NCI-H2081 treated with DMSO at 0.1 percent for 48 hours (cell line): ENCODE results near the gene SYNGR1.

Experiments
- DNase-seq: peaks from one replicate; lab custom pipeline; 2025; lab: John Stamatoyannopoulos, UW

Gene SYNGR1

DNA sequence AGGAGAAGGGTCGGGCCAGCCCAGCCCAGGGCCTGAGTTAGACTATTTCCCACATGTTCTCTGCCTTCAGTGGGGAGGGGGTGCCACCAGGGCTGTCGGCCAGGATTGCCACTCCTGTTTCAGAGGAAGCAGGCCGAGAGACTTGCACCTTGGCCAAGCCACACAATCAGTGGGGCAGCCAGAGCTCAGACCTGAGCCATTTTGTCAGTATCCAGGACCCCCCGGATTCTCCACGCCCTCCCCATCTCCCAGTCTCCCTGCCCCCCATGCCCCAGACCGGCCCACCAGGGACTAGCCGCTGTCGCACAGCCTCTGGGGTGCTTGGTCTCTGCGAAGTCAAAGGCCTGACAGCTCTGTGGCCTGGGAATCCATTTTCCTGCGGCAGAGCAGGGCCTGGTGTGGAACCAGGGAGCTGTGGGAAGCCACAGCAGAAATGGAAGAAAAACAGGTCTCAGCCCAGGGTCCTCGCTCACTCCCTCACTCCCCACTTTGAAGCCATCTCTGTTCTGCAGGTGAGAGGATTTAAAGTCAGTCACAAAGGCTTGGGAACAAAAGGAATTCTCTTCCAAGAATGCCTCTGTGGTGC lies 81.5 kb downstream of the SYNGR1 start:
- no peak for DNase-seq

GRCh38 chr22:39431821-39432251 lies 82.0 kb downstream of the SYNGR1 start:
- no peak for DNase-seq

- DNase-seq, result no peak
Observed at GRCh38 chr22:39432361-39432811, 82.6 kb downstream of the SYNGR1 start.

DNA sequence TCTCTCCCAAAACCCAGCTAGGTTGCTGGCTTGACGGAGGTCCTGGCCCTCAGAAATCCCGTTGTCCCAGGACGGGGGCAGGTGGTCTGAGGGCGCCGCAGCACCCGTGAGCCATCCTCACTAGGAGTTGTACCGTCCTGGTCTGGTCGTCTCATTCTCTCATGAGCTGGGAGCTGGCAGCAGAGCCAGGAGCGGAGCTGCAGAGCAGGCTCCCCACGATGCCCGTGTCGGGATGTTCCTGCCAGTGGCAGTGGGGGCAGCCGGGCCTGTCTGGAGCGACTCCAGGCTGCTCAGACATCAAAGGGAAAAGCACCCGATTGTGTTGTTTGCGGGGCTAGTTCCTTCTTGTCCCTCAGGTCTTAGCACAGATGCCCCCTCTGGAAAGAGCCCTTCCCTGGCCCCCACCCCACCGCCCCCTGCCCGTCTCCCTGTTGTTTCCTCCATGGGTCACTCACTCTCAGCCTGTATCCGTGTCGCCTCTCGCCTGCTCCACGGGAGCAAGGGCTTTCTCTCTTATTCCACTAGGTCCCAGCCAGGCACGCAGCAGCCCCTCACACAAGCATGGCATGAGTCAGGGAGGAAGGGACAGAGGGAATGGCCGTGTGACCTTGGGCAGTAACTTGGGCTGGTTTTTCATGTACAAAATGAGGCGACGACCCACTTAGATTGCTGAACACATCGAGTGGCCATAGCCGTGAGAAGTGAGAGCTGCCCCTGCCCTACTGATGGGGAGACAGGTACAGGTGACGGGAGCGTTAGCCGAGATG lies 83.9 kb downstream of the SYNGR1 start:
- no peak for DNase-seq

DNA sequence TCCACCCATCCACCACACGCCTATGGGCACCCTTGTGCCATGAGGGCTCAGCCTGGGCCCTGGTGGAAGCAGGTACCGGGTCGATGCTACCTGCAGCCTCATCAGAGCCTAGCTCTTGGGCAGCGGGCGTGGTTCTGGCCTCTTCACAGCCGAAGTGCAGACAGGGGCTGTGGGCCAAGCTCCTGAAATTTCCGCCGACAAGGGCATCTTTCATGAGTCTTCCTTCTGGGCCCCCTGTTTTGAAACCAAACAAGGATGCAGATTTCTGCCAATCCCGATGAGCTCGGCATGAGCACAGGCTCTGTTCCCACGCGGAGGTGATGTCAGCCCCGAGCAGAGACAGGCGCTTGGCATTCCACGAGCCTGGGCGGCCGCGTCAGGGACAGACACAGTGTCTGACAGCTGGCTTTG lies 84.5 kb downstream of the SYNGR1 start:
- no peak for DNase-seq

DNA sequence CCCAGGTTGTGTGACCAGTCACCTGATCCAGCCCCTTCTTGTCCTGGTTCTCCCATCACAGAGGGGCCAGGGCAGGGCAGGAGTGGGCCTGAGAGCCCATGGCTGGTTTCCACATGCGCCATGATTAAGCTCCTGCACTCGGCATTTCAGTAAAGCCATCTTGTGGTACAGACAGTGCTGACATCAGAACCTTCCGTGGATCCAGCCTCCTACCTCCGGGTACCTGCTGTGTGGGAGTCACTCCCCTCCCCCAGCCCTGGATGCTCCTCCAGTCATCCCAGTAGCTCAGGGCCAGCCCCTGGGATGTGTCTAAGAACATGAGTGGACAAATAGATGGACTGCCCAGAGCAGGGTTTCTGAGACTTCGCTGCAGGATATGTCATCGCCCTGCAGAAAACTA lies 84.9 kb downstream of the SYNGR1 start:
- DNase-seq, result no peak
